Mesendoderm (in vitro differentiated cells): Measurements from ENCODE around the gene U2AF2.
"Not testable (repeated sequence)": the region's sequence is repeated elsewhere in the genome, so short reads cannot be mapped to it uniquely, and the experiment has no call there.

Experiments used
- DNase-seq: peaks from one replicate; pipeline ENCODE4 v3.0.0; 2013
- H2AK5ac ChIP-seq: 2 replicates; pipeline ENCODE4 v1.6.1; 2013; ENCODE audit warnings: low read length, inconsistent platforms
- H2BK120ac ChIP-seq: 2 replicates; pipeline ENCODE4 v1.6.1; 2013; ENCODE audit warnings: low read depth, mild to moderate bottlenecking, low read length, moderate library complexity, mixed read lengths
- H2BK15ac ChIP-seq: replicated peaks from 2 replicates; pipeline ENCODE4 v1.6.1; 2013; ENCODE audit warnings: low read depth, mild to moderate bottlenecking, moderate library complexity
- H2BK5ac ChIP-seq: 2 replicates; pipeline ENCODE4 v1.6.1; 2013; ENCODE audit warnings: low read length, inconsistent platforms
- H3K18ac ChIP-seq: 2 replicates; pipeline ENCODE4 v1.6.1; 2013; ENCODE audit warnings: mild to moderate bottlenecking, low read length, mixed read lengths
- H3K23ac ChIP-seq: one replicate; pipeline ENCODE4 v1.6.1; 2013; ENCODE audit warnings: low read length
- H3K27ac ChIP-seq: 2 replicates; pipeline ENCODE4 v1.5.1; 2013; ENCODE audit warnings: low read depth, mild to moderate bottlenecking, inconsistent platforms, low read length, moderate library complexity
- H3K27me3 ChIP-seq: 2 replicates; pipeline ENCODE4 v1.6.1; 2013; ENCODE audit warnings: low read length, control low read depth, mild to moderate bottlenecking, inconsistent platforms; ENCODE audit not compliant: insufficient read depth, poor library complexity
- H3K36me3 ChIP-seq: 2 replicates; pipeline ENCODE4 v1.6.1; 2013; ENCODE audit warnings: low read length, inconsistent platforms; ENCODE audit not compliant: control insufficient read depth, insufficient read depth
- H3K4ac ChIP-seq: one replicate; pipeline ENCODE4 v1.6.1; 2013; ENCODE audit warnings: low read depth, mild to moderate bottlenecking, low read length, moderate library complexity
- H3K4me1 ChIP-seq: 2 replicates; pipeline ENCODE4 v1.6.1; 2013; ENCODE audit warnings: low read depth, low read length, inconsistent platforms; ENCODE audit not compliant: control insufficient read depth
- H3K4me2 ChIP-seq: 2 replicates; pipeline ENCODE4 v1.6.1; 2013; ENCODE audit warnings: low read length
- H3K4me3 ChIP-seq: 2 replicates; pipeline ENCODE4 v1.5.1; 2013; ENCODE audit warnings: mild to moderate bottlenecking, low read length
- H3K56ac ChIP-seq: one replicate; pipeline ENCODE4 v1.6.1; 2013; ENCODE audit warnings: low read length
- H3K79me1 ChIP-seq: 2 replicates; pipeline ENCODE4 v1.6.1; 2013; ENCODE audit warnings: low read length, inconsistent platforms
- H3K79me2 ChIP-seq: 2 replicates; pipeline ENCODE4 v1.6.1; 2013; ENCODE audit warnings: mild to moderate bottlenecking, low read length; ENCODE audit not compliant: control insufficient read depth, insufficient read depth
- H3K9ac ChIP-seq: 2 replicates; pipeline ENCODE4 v1.6.1; 2013; ENCODE audit warnings: low read length, inconsistent platforms
- H4K5ac ChIP-seq: one replicate; pipeline ENCODE4 v1.6.1; 2013; ENCODE audit warnings: low read length
- H4K8ac ChIP-seq: one replicate; pipeline ENCODE4 v1.6.1; 2013; ENCODE audit warnings: low read depth, mild to moderate bottlenecking, control low read depth, low read length, moderate library complexity
- WGBS: extraction: QIAGEN DNeasy Blood & Tissue Kit; methylation state at CpG from one replicate; pipeline ENCODE4 v1.1.7; 2013; ENCODE audit warnings: low lambda C conversion rate, missing lambda C conversion rate; ENCODE audit not compliant: insufficient coverage; ENCODE audit errors: extremely low coverage; 5-methylcytosine and 5-hydroxymethylcytosine counted together

The U2AF2 gene

DNA sequence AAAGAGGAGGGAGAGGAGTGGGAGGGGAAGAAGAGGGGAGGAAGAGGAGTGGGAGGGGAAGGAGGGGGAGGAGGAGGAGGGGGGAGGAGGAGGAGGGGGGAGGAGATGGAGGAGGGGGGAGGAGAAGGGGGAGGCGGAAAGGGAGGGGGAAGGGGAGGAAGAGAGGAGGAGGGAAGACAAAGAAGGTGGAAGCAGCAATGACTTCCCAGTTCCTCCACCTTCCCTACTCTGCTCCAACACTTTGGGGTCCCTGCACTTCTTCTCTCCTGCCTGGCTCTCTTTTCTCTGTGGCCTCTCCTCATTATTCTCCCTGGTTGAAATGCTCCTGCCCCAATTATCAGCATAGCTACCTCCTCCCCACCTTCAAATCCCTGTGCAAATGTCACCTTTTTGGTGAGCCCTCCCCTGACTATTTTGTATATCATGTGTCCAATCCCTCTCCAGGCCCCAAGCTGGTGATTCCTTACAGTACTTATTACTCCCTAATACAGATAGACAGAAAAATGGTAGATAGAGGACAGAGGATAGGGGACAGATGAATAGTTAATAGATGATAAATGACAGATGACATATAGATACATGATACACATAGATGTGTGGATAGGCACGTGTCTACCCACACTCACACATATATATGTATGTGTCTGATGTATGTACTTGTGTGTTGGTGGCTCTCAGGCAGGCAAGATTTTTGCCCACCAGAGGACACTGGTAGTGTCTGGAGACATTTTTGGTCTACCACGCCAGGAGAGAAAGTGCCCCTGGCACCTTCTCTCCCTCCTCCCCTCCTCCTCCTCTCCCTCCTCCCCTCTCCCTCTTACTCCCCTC, 58.2 kb downstream of the U2AF2 start:
- no peak overlapping the region for H3K4me3 ChIP-seq
- no peak overlapping the region for H3K9ac ChIP-seq
- no peak overlapping the region for H2AK5ac ChIP-seq
- H3K36me3 ChIP-seq: no peaks in the 10 kb centered on the region
- H4K5ac ChIP-seq: no peak overlapping the region
- H2BK15ac ChIP-seq: no peak overlapping the region
- no CpG with 5 or more reads among the region's 3 CpGs for WGBS
- no peaks in the 10 kb centered on the region for H3K4me1 ChIP-seq
- no peak overlapping the region for H3K56ac ChIP-seq
- H3K4ac ChIP-seq: no peak overlapping the region
- H3K18ac ChIP-seq: no peak overlapping the region
- H3K79me1 ChIP-seq: no peaks in the 10 kb centered on the region
- no peaks in the 10 kb centered on the region for H3K79me2 ChIP-seq
- H3K23ac ChIP-seq: no peak overlapping the region
- H3K4me2 ChIP-seq: no peak overlapping the region
- H4K8ac ChIP-seq: no peak overlapping the region
- H3K27me3 ChIP-seq: no peaks in the 10 kb centered on the region
- no peak overlapping the region for H2BK120ac ChIP-seq
- no peak for DNase-seq
- H3K27ac ChIP-seq: no peak overlapping the region
- H2BK5ac ChIP-seq: no peak overlapping the region

GRCh38 chr19:55716531-55716930, 61.7 kb downstream of the U2AF2 start:
- WGBS: no CpG with 5 or more reads among the region's 15 CpGs
- Histone ChIP-seq H3K79me1 (no peaks in the 10 kb centered on the region), H3K18ac (no peak overlapping the region), H3K9ac (no peak overlapping the region), H3K4me1 (no peaks in the 10 kb centered on the region), H3K79me2 (no peaks in the 10 kb centered on the region), H3K56ac (no peak overlapping the region), H2BK5ac (no peak overlapping the region), H2BK120ac (no peak overlapping the region), H3K4ac (no peak overlapping the region), H3K23ac (no peak overlapping the region), H3K4me2 (no peak overlapping the region), H4K5ac (no peak overlapping the region), H4K8ac (no peak overlapping the region), H3K27ac (no peak overlapping the region), H2BK15ac (no peak overlapping the region), H3K36me3 (no peaks in the 10 kb centered on the region), H3K4me3 (no peak overlapping the region), H2AK5ac (no peak overlapping the region), H3K27me3 (no peaks in the 10 kb centered on the region)
- DNase-seq: no peak

DNA sequence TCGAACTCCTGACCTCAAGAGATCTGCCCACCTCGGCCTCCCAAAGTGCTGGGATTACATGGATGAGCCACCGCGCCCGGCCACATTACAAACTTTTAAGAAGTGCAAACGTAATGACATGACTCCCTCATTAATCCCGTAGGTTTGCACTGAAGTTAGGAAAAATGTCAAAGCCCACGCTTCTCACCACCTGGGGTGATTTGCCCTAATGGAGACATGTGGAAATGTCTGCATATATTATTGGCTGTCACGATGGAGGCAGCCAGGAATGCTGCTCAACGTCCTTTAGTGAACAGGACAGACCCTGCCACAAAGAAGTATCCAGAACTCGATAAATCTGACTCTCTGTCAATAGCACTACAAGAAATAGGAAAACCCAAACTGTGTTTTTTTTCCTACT, 62.4 kb downstream of the U2AF2 start:
- Histone ChIP-seq H3K4me3 (no peak overlapping the region), H2BK15ac (no peak overlapping the region), H4K5ac (no peak overlapping the region), H3K56ac (no peak overlapping the region), H3K36me3 (no peaks in the 10 kb centered on the region), H3K27me3 (no peaks in the 10 kb centered on the region), H3K79me2 (no peaks in the 10 kb centered on the region), H2BK120ac (no peak overlapping the region), H2BK5ac (no peak overlapping the region), H3K4me2 (no peak overlapping the region), H3K27ac (no peak overlapping the region), H2AK5ac (no peak overlapping the region), H3K9ac (no peak overlapping the region), H4K8ac (no peak overlapping the region), H3K23ac (no peak overlapping the region), H3K4ac (no peak overlapping the region), H3K79me1 (no peaks in the 10 kb centered on the region), H3K4me1 (no peaks in the 10 kb centered on the region), H3K18ac (no peak overlapping the region)
- DNase-seq: no peak
- no CpG with 5 or more reads among the region's 11 CpGs for WGBS

DNA sequence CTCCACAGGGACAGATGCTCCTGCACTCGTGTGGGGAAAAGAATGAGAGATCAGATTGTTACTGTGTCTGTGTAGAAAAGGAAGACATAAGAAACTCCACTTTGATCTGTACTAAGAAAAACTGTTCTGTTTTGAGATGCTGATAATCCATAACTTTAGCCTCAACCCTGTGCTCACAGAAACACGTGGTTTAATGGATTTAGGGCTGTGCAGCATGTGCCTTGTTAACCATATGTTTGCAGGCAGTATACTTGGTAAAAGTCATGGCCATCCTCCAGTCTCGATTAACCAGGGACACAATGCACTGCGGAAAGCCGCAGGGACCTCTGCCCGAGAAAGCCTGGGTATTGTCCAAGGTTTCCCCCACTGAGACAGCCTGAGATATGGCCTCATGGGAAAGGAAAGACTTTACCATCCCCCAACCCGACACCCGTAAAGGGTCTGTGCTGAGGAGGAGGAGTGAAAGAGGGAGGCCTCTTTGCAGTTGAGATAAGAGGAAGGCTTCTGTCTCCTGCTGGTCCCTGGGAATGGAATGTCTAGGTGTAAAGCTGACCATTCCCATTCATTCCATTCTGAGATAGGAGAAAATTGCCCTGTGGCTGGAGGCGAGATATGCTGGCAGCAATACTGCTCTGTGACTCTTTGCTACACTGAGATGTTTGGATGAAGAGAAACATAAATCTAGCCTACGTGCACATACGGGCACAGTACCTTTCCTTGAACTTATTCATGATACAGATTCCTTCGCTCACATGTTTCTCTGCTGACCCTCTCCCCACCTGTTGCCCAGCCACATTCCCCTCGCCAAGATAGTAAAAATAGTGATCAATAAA, 63.3 kb downstream of the U2AF2 start:
- H3K4me2 ChIP-seq, H4K8ac ChIP-seq, H3K27ac ChIP-seq, H4K5ac ChIP-seq, H2BK120ac ChIP-seq, H3K4me3 ChIP-seq, H3K79me1 ChIP-seq, H3K18ac ChIP-seq, H3K27me3 ChIP-seq, DNase-seq, H3K4me1 ChIP-seq, H2BK15ac ChIP-seq, H2BK5ac ChIP-seq, H3K4ac ChIP-seq, H3K9ac ChIP-seq, H3K56ac ChIP-seq, H2AK5ac ChIP-seq, H3K23ac ChIP-seq, H3K36me3 ChIP-seq, H3K79me2 ChIP-seq: not testable (repeated sequence)
- WGBS: no CpG with 5 or more reads among the region's 13 CpGs

DNA sequence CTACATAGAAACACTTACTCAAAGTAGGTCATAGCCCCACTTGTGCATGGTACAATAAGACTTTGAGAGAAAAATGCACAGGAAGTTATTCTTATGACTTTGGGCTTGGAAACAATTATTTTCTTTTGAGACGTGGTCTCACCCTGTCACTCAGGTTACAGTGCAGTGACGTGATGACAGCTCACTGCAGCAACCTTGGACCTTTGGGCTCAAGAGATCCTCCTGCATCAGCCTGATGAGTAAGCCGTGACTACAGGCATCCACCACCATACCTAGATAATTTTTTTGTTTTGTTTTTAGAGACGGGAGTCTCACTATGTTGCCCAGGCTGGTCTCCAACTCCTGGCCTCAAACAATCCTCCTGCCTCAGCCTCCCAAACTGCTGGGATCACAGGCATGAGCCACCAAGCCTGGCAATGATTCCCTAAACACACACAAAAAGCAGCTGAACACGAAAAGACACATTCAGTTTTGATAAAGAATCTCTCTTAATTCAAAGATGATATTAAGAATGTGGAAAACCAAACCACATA, 65.4 kb downstream of the U2AF2 start:
- Histone ChIP-seq H3K79me1 (no peaks in the 10 kb centered on the region), H3K4me2 (no peak overlapping the region), H2BK120ac (no peak overlapping the region), H3K79me2 (no peaks in the 10 kb centered on the region), H3K4me1 (no peaks in the 10 kb centered on the region), H3K4me3 (no peak overlapping the region), H3K56ac (no peak overlapping the region), H2BK15ac (no peak overlapping the region), H2BK5ac (no peak overlapping the region), H3K18ac (no peak overlapping the region), H4K8ac (no peak overlapping the region), H3K9ac (no peak overlapping the region), H3K27me3 (no peaks in the 10 kb centered on the region), H4K5ac (no peak overlapping the region), H3K36me3 (no peaks in the 10 kb centered on the region), H2AK5ac (no peak overlapping the region), H3K4ac (no peak overlapping the region), H3K23ac (no peak overlapping the region), H3K27ac (no peak overlapping the region)
- no peak for DNase-seq
- WGBS: no CpG with 5 or more reads among the region's 5 CpGs
